ENCODE data around the gene SPSB4.

The SPSB4 gene

GRCh38 chr3:141150931-141151330 is 99.8 kb downstream of the SPSB4 start:
- Histone ChIP-seq H3K36me3 (replicated peaks; ENCODE audit: insufficient read depth, low read length) (no peaks in the 10 kb centered on the region), H3K79me2 (ENCODE audit: low read length) (no peaks in the 10 kb centered on the region), H2AFZ (ENCODE audit: low read length) (no peak overlapping the region), H3K9me3 (replicated peaks; ENCODE audit: insufficient read depth, low read length) (no peaks in the 10 kb centered on the region), H3F3A (ENCODE audit: insufficient read depth, low read length) (no peaks in the 10 kb centered on the region), H3K27ac (ENCODE audit: low read length) (no peak overlapping the region), H3K27me3 (replicated peaks; ENCODE audit: insufficient read depth, low read length) (no peaks in the 10 kb centered on the region), H3K4me3 (ENCODE audit: low read length) (no peak overlapping the region), H4K20me1 (ENCODE audit: insufficient read depth, low read length) (no peaks in the 10 kb centered on the region), H3K4me2 (ENCODE audit: low read depth, low read length) (no peak overlapping the region), H3K9me2 (replicated peaks; ENCODE audit: insufficient read depth, low read length) (no peaks in the 10 kb centered on the region), H3K9ac (ENCODE audit: low read length) (no peak overlapping the region), H3K4me1 (ENCODE audit: low read length) (no peaks in the 10 kb centered on the region)
- no peak for TF ChIP-seq EZH2 (optimal IDR thresholded peaks at IDR 0.05; ENCODE audit: low read depth, low read length)
- no peak for TF ChIP-seq EZH2phosphoT487 (IDR thresholded peaks at IDR 0.05; ENCODE audit: low read length)
- TF ChIP-seq CTCF (IDR thresholded peaks at IDR 0.05; ENCODE audit: low read length), result no peak
- DNase-seq, result no peak

- TF ChIP-seq EZH2 (optimal IDR thresholded peaks at IDR 0.05; ENCODE audit: low read depth, low read length) (no peak), EZH2phosphoT487 (IDR thresholded peaks at IDR 0.05; ENCODE audit: low read length) (no peak), CTCF (IDR thresholded peaks at IDR 0.05; ENCODE audit: low read length) (no peak)
- Histone ChIP-seq H3K9me3 (replicated peaks; ENCODE audit: insufficient read depth, low read length) (no peaks in the 10 kb centered on the region), H3K27me3 (replicated peaks; ENCODE audit: insufficient read depth, low read length) (no peaks in the 10 kb centered on the region), H3K4me3 (ENCODE audit: low read length) (no peak overlapping the region), H3K27ac (ENCODE audit: low read length) (no peak overlapping the region), H3F3A (ENCODE audit: insufficient read depth, low read length) (no peaks in the 10 kb centered on the region), H3K36me3 (replicated peaks; ENCODE audit: insufficient read depth, low read length) (no peaks in the 10 kb centered on the region), H3K9ac (ENCODE audit: low read length) (no peak overlapping the region), H3K4me2 (ENCODE audit: low read depth, low read length) (no peak overlapping the region), H2AFZ (ENCODE audit: low read length) (no peak overlapping the region), H3K9me2 (replicated peaks; ENCODE audit: insufficient read depth, low read length) (no peaks in the 10 kb centered on the region), H3K4me1 (ENCODE audit: low read length) (no peaks in the 10 kb centered on the region), H4K20me1 (ENCODE audit: insufficient read depth, low read length) (no peaks in the 10 kb centered on the region), H3K79me2 (ENCODE audit: low read length) (no peaks in the 10 kb centered on the region)
- no peak for DNase-seq
Observed at GRCh38 chr3:141151439-141151838, 100.3 kb downstream of the SPSB4 start.

- H3K79me2 ChIP-seq (ENCODE audit: low read length), result no peaks in the 10 kb centered on the region
- H3K4me2 ChIP-seq (ENCODE audit: low read depth, low read length), result no peak overlapping the region
- H2AFZ ChIP-seq (ENCODE audit: low read length), result no peak overlapping the region
- no peaks in the 10 kb centered on the region for H3K27me3 ChIP-seq (replicated peaks; ENCODE audit: insufficient read depth, low read length)
- no peak overlapping the region for H3K27ac ChIP-seq (ENCODE audit: low read length)
- H3K4me3 ChIP-seq (ENCODE audit: low read length), result no peak overlapping the region
- H3K9ac ChIP-seq (ENCODE audit: low read length), result no peak overlapping the region
- no peak for TF ChIP-seq EZH2phosphoT487 (IDR thresholded peaks at IDR 0.05; ENCODE audit: low read length)
- TF ChIP-seq EZH2 (optimal IDR thresholded peaks at IDR 0.05; ENCODE audit: low read depth, low read length), result no peak
- TF ChIP-seq CTCF (IDR thresholded peaks at IDR 0.05; ENCODE audit: low read length), result no peak
- H3K36me3 ChIP-seq (replicated peaks; ENCODE audit: insufficient read depth, low read length), result no peaks in the 10 kb centered on the region
- no peaks in the 10 kb centered on the region for H3K9me2 ChIP-seq (replicated peaks; ENCODE audit: insufficient read depth, low read length)
- H3K4me1 ChIP-seq (ENCODE audit: low read length), result no peaks in the 10 kb centered on the region
- H3K9me3 ChIP-seq (replicated peaks; ENCODE audit: insufficient read depth, low read length), result no peaks in the 10 kb centered on the region
- H3F3A ChIP-seq (ENCODE audit: insufficient read depth, low read length), result no peaks in the 10 kb centered on the region
- no peak for DNase-seq
- no peaks in the 10 kb centered on the region for H4K20me1 ChIP-seq (ENCODE audit: insufficient read depth, low read length)
Observed at GRCh38 chr3:141152130-141152529, 101.0 kb downstream of the SPSB4 start.

Data from MM.1S (cell line).